Activated T-cell treated with anti-CD3 and anti-CD28 coated beads, Interleukin-2, amount 50 U/mL, for 4 hours (primary cell): ENCODE data around the gene TSEN54. TPM values are rescaled to one million over a fixed set of nuclear protein-coding genes. Genes with fewer than 3 reads are reported as not detected.

Experiments
- ATAC-seq, 2 donors: fragments of 200-7000 bp; cut with Tn5 transposase; one replicate each; pipeline ENCODE4 v1.10.0; 2021
- DNase-seq: peaks from one replicate; pipeline ENCODE4 v3.0.0-alpha.2; 2020
- H3K27me3 Mint-ChIP-seq: one replicate; pipeline ENCODE4 v1.8.0; 2021; ENCODE audit warnings: low read depth, mixed read lengths
- H3K36me3 Mint-ChIP-seq: one replicate; pipeline ENCODE4 v1.8.0; 2022; ENCODE audit warnings: mixed read lengths; ENCODE audit not compliant: insufficient read depth
- H3K4me1 Mint-ChIP-seq: one replicate; pipeline ENCODE4 v1.8.0; 2021; ENCODE audit warnings: low read depth, mixed read lengths
- H3K4me3 Mint-ChIP-seq: one replicate; pipeline ENCODE4 v1.8.0; 2021; ENCODE audit warnings: mild to moderate bottlenecking, moderate library complexity, mixed read lengths
- H3K9me3 Mint-ChIP-seq: one replicate; pipeline ENCODE4 v1.8.0; 2021; ENCODE audit warnings: mixed read lengths
- total RNA-seq, 3 donors: library from RNA; stranded (reverse); gene quantifications; one replicate each; pipeline ENCODE4 v1.2.1, GENCODE V29; 2021

Gene TSEN54
- total RNA-seq, 3 donors from 2014 or later = 64.1 to 76.2 (median 71.5) TPM

- ATAC-seq (no peak), DNase-seq (no peak)
- H3K27me3 Mint-ChIP-seq = no peaks in the 10 kb centered on the region
- no peak overlapping the region for H3K4me3 Mint-ChIP-seq
- H3K36me3 Mint-ChIP-seq = peaks cover 6% of the 10 kb centered on the region
- no peaks in the 10 kb centered on the region for H3K9me3 Mint-ChIP-seq
- H3K4me1 Mint-ChIP-seq = peaks cover 2% of the 10 kb centered on the region
Measured at GRCh38 chr17:75493476-75494129, 22.7 kb upstream of the TSEN54 start.

GRCh38 chr17:75494326-75494877, 21.9 kb upstream of the TSEN54 start:
- Mint-ChIP-seq H3K4me3 (no peak overlapping the region), H3K27me3 (no peaks in the 10 kb centered on the region), H3K9me3 (no peaks in the 10 kb centered on the region), H3K36me3 (peaks cover 6% of the 10 kb centered on the region), H3K4me1 (no peaks in the 10 kb centered on the region)
- ATAC-seq (no peak), DNase-seq (no peak)

- no peak overlapping the region for H3K4me3 Mint-ChIP-seq
- H3K4me1 Mint-ChIP-seq = no peaks in the 10 kb centered on the region
- no peak for DNase-seq
- ATAC-seq = no peak
- no peaks in the 10 kb centered on the region for H3K9me3 Mint-ChIP-seq
- no peaks in the 10 kb centered on the region for H3K27me3 Mint-ChIP-seq
- H3K36me3 Mint-ChIP-seq = peaks cover 6% of the 10 kb centered on the region
Measured at GRCh38 chr17:75496005-75496404, 20.3 kb upstream of the TSEN54 start.

GRCh38 chr17:75498039-75498725, 18.1 kb upstream of the TSEN54 start:
- H3K4me3 Mint-ChIP-seq = no peak overlapping the region
- DNase-seq (no peak), ATAC-seq (peak; percentile 21)
- no peaks in the 10 kb centered on the region for H3K9me3 Mint-ChIP-seq
- H3K4me1 Mint-ChIP-seq = no peaks in the 10 kb centered on the region
- H3K27me3 Mint-ChIP-seq = no peaks in the 10 kb centered on the region
- peaks cover 2% of the 10 kb centered on the region for H3K36me3 Mint-ChIP-seq

- Mint-ChIP-seq H3K4me1 (no peaks in the 10 kb centered on the region), H3K4me3 (no peak overlapping the region), H3K9me3 (no peaks in the 10 kb centered on the region), H3K36me3 (peaks cover 2% of the 10 kb centered on the region), H3K27me3 (no peaks in the 10 kb centered on the region)
- no peak for DNase-seq
- no peak for ATAC-seq
Measured at GRCh38 chr17:75498726-75499213, 17.6 kb upstream of the TSEN54 start.

- Mint-ChIP-seq H3K4me3 (no peak overlapping the region), H3K27me3 (no peaks in the 10 kb centered on the region), H3K36me3 (peaks cover under 1% of the 10 kb centered on the region), H3K4me1 (no peaks in the 10 kb centered on the region), H3K9me3 (no peaks in the 10 kb centered on the region)
- ATAC-seq = no peak
- DNase-seq = no peak
Measured at GRCh38 chr17:75499313-75500022, 16.9 kb upstream of the TSEN54 start.

- no peak for ATAC-seq
- Mint-ChIP-seq H3K27me3 (no peaks in the 10 kb centered on the region), H3K4me1 (no peaks in the 10 kb centered on the region), H3K36me3 (no peaks in the 10 kb centered on the region), H3K9me3 (no peaks in the 10 kb centered on the region), H3K4me3 (no peak overlapping the region)
- DNase-seq = no peak
Measured at GRCh38 chr17:75500419-75501216, 15.7 kb upstream of the TSEN54 start.

GRCh38 chr17:75501378-75502071, 14.8 kb upstream of the TSEN54 start:
- H3K9me3 Mint-ChIP-seq = no peaks in the 10 kb centered on the region
- no peaks in the 10 kb centered on the region for H3K27me3 Mint-ChIP-seq
- H3K4me3 Mint-ChIP-seq = no peak overlapping the region
- no peak for DNase-seq
- ATAC-seq = no peak
- no peaks in the 10 kb centered on the region for H3K36me3 Mint-ChIP-seq
- no peaks in the 10 kb centered on the region for H3K4me1 Mint-ChIP-seq

GRCh38 chr17:75502072-75502720, 14.1 kb upstream of the TSEN54 start:
- Mint-ChIP-seq H3K9me3 (no peaks in the 10 kb centered on the region), H3K36me3 (no peaks in the 10 kb centered on the region), H3K4me3 (no peak overlapping the region), H3K27me3 (no peaks in the 10 kb centered on the region), H3K4me1 (no peaks in the 10 kb centered on the region)
- ATAC-seq (no peak), DNase-seq (no peak)

- no peaks in the 10 kb centered on the region for H3K36me3 Mint-ChIP-seq
- ATAC-seq = no peak
- H3K9me3 Mint-ChIP-seq = no peaks in the 10 kb centered on the region
- H3K27me3 Mint-ChIP-seq = no peaks in the 10 kb centered on the region
- H3K4me3 Mint-ChIP-seq = no peak overlapping the region
- no peak for DNase-seq
- no peaks in the 10 kb centered on the region for H3K4me1 Mint-ChIP-seq
Measured at GRCh38 chr17:75502721-75503329, 13.5 kb upstream of the TSEN54 start.

- Mint-ChIP-seq H3K4me3 (no peak overlapping the region), H3K36me3 (no peaks in the 10 kb centered on the region), H3K9me3 (no peaks in the 10 kb centered on the region), H3K27me3 (no peaks in the 10 kb centered on the region), H3K4me1 (no peaks in the 10 kb centered on the region)
- ATAC-seq = no peak
- DNase-seq = no peak
Measured at GRCh38 chr17:75503337-75503950, 12.9 kb upstream of the TSEN54 start.

- Mint-ChIP-seq H3K36me3 (no peaks in the 10 kb centered on the region), H3K9me3 (no peaks in the 10 kb centered on the region), H3K27me3 (no peaks in the 10 kb centered on the region), H3K4me3 (no peak overlapping the region), H3K4me1 (no peaks in the 10 kb centered on the region)
- ATAC-seq (no peak), DNase-seq (no peak)
Measured at GRCh38 chr17:75503976-75504346, 12.4 kb upstream of the TSEN54 start.
